Hepatocyte (in vitro differentiated cells): ENCODE data around the gene TULP4. TPM values are rescaled to one million over a fixed set of nuclear protein-coding genes. Genes with fewer than 3 reads are reported as not detected.

Experiments used
- DNase-seq: peaks from one replicate; pipeline ENCODE4 v3.0.0-alpha.2; 2016; ENCODE audit warnings: low spot score
- H2AFZ ChIP-seq: fragments of 200-600 bp; sonication (generic); 2 replicates; pipeline ENCODE4 v1.6.0; 2016; ENCODE audit warnings: antibody characterized with exemption, mild to moderate bottlenecking
- H3K27ac ChIP-seq: fragments of 200-600 bp; sonication (generic); 2 replicates; pipeline ENCODE4 v1.5.1; 2016; ENCODE audit warnings: mild to moderate bottlenecking
- H3K27me3 ChIP-seq: fragments of 200-600 bp; sonication (generic); 2 replicates; pipeline ENCODE4 v1.6.1; 2016
- H3K36me3 ChIP-seq: fragments of 200-600 bp; sonication (generic); replicated peaks from 2 replicates; pipeline ENCODE4 v1.5.1; 2016; ENCODE audit warnings: low read depth; ENCODE audit not compliant: insufficient read depth
- H3K4me1 ChIP-seq: fragments of 200-600 bp; sonication (generic); 2 replicates; pipeline ENCODE4 v1.5.1; 2016; ENCODE audit warnings: mild to moderate bottlenecking, moderate library complexity; ENCODE audit not compliant: insufficient read depth
- H3K4me2 ChIP-seq: fragments of 200-600 bp; sonication (generic); 2 replicates; pipeline ENCODE4 v1.6.0; 2016
- H3K4me3 ChIP-seq: fragments of 200-600 bp; sonication (generic); 2 replicates; pipeline ENCODE4 v1.5.1; 2016; ENCODE audit warnings: mild to moderate bottlenecking
- H3K79me2 ChIP-seq: fragments of 200-600 bp; sonication (generic); 2 replicates; pipeline ENCODE4 v1.6.0; 2017; ENCODE audit warnings: mild to moderate bottlenecking
- H3K9me2 ChIP-seq: fragments of 200-600 bp; sonication (generic); replicated peaks from 2 replicates; pipeline ENCODE4 v1.6.0; 2017; ENCODE audit warnings: mild to moderate bottlenecking; ENCODE audit not compliant: insufficient read depth
- H3K9me3 ChIP-seq: fragments of 200-600 bp; sonication (generic); 2 replicates; pipeline ENCODE4 v1.5.1; 2016; ENCODE audit warnings: low read depth, mild to moderate bottlenecking
- H4K20me1 ChIP-seq: fragments of 200-600 bp; sonication (generic); 2 replicates; pipeline ENCODE4 v1.6.0; 2016; ENCODE audit warnings: mild to moderate bottlenecking; ENCODE audit not compliant: insufficient read depth, poor library complexity, severe bottlenecking
- CTCF ChIP-seq: fragments of 200-600 bp; sonication (generic); IDR thresholded peaks from 2 replicates; pipeline ENCODE4 v1.5.1; 2016; ENCODE audit warnings: antibody characterized with exemption, mild to moderate bottlenecking; ENCODE audit not compliant: poor library complexity
- EZH2 ChIP-seq: fragments of 200-600 bp; sonication (generic); IDR thresholded peaks from 2 replicates; pipeline ENCODE4 v1.6.1; 2016; ENCODE audit warnings: antibody characterized with exemption, mild to moderate bottlenecking, borderline replicate concordance
- EZH2phosphoT487 ChIP-seq: fragments of 200-600 bp; sonication (generic); IDR thresholded peaks from one replicate; pipeline ENCODE4 v1.6.1; 2018; ENCODE audit warnings: antibody characterized with exemption, mild to moderate bottlenecking, low read depth, moderate library complexity; ENCODE audit not compliant: unreplicated experiment, severe bottlenecking
- WGBS: methylation state at CpG from one replicate; pipeline ENCODE4 v1.1.6; 2016; ENCODE audit warnings: low lambda C conversion rate; ENCODE audit errors: missing lambda C conversion rate; 5-methylcytosine and 5-hydroxymethylcytosine counted together
- polyA plus RNA-seq: library from polyadenylated mRNA; unstranded; fragments of >200 nt; fragmentation: Nextera tagmentation; extraction: Ambion mirVana; gene quantifications from 2 replicates; pipeline ENCODE4 v1.2.1, GENCODE V29; 2016
- total RNA-seq: library from RNA; depleted of rRNA; stranded (reverse); fragments of >200 nt; gene quantifications from 2 replicates; pipeline ENCODE4 v1.2.3, GENCODE V29; 2014

Gene TULP4
- total and polyA plus RNA-seq, 2 experiments from 2014 or later = 30.1 to 129 TPM

GRCh38 chr6:158309814-158310213 lies 2.5 kb upstream of the TULP4 start:
- Histone ChIP-seq H3K4me2 (no peak overlapping the region), H3K36me3 (no peaks in the 10 kb centered on the region), H3K27me3 (no peaks in the 10 kb centered on the region), H3K27ac (no peak overlapping the region), H3K9me3 (no peaks in the 10 kb centered on the region), H2AFZ (no peak overlapping the region), H3K4me1 (no peaks in the 10 kb centered on the region), H3K9me2 (no peaks in the 10 kb centered on the region), H4K20me1 (no peaks in the 10 kb centered on the region), H3K79me2 (peaks cover 55% of the 10 kb centered on the region), H3K4me3 (no peak overlapping the region)
- 90% methylated on average over 5 of the region's 5 CpGs for WGBS
- TF ChIP-seq CTCF = no peak
- no peak for TF ChIP-seq EZH2
- no peak for TF ChIP-seq EZH2phosphoT487
- DNase-seq = no peak

- no peak overlapping the region for H3K4me3 ChIP-seq
- no peaks in the 10 kb centered on the region for H3K9me3 ChIP-seq
- no peaks in the 10 kb centered on the region for H4K20me1 ChIP-seq
- DNase-seq = no peak
- no peaks in the 10 kb centered on the region for H3K9me2 ChIP-seq
- 79% methylated on average over 7 of the region's 8 CpGs for WGBS
- H3K79me2 ChIP-seq = peaks cover 53% of the 10 kb centered on the region
- H3K36me3 ChIP-seq = no peaks in the 10 kb centered on the region
- H2AFZ ChIP-seq = no peak overlapping the region
- TF ChIP-seq EZH2 (no peak), CTCF (no peak), EZH2phosphoT487 (no peak)
- no peak overlapping the region for H3K27ac ChIP-seq
- no peaks in the 10 kb centered on the region for H3K4me1 ChIP-seq
- H3K27me3 ChIP-seq = no peaks in the 10 kb centered on the region
- no peak overlapping the region for H3K4me2 ChIP-seq
These were observed 1.1 kb upstream of the TULP4 start for GRCh38 chr6:158311193-158311592.

GRCh38 chr6:158311626-158312025 lies 639 bp upstream of the TULP4 start:
- H3K9me3 ChIP-seq = no peaks in the 10 kb centered on the region
- H3K4me3 ChIP-seq = no peak overlapping the region
- DNase-seq = no peak
- H4K20me1 ChIP-seq = no peaks in the 10 kb centered on the region
- H2AFZ ChIP-seq = no peak overlapping the region
- H3K9me2 ChIP-seq = no peaks in the 10 kb centered on the region
- no peak overlapping the region for H3K4me2 ChIP-seq
- no peak overlapping the region for H3K27ac ChIP-seq
- H3K79me2 ChIP-seq = peaks cover 53% of the 10 kb centered on the region
- no peaks in the 10 kb centered on the region for H3K36me3 ChIP-seq
- no peaks in the 10 kb centered on the region for H3K27me3 ChIP-seq
- 82% methylated on average over 4 of the region's 4 CpGs for WGBS
- TF ChIP-seq CTCF = no peak
- TF ChIP-seq EZH2 = no peak
- TF ChIP-seq EZH2phosphoT487 = no peak
- no peaks in the 10 kb centered on the region for H3K4me1 ChIP-seq
